Renal cortical epithelial cell (primary cell): ENCODE data around the gene ANKRD6. TPM values are rescaled to one million over a fixed set of nuclear protein-coding genes. Genes with fewer than 3 reads are reported as not detected.

Source experiments
- DNase-seq: peaks from one replicate; pipeline ENCODE4 v3.0.0-alpha.2; 2011; ENCODE audit warnings: low read depth
- total RNA-seq: library from RNA; depleted of rRNA; stranded (reverse); fragments of >200 nt; gene quantifications from 2 replicates; pipeline ENCODE4 v1.2.3, GENCODE V29; 2014

Gene ANKRD6
- total RNA-seq, 1 donor from 2014 or later = 13.4 TPM

DNA sequence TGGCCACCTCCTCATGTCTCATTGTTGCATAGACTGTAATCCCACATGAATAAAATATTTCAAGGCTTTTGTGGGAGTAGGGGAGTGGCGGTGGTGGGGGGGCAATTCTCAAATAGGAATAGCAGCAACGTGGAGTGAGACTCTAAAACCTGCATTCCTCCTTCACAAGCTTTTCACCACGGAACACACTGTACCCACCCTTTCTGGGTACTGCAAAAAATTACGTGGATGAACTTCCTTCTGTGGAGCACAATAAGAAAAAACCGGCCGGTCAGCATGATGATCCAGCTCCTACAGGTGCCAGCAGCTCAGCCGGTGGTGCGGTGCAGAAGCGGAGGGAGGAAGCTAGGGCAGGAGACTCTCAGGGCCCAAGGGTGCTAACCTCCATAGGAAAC is 19.9 kb upstream of the ANKRD6 start:
- no peak for DNase-seq

DNA sequence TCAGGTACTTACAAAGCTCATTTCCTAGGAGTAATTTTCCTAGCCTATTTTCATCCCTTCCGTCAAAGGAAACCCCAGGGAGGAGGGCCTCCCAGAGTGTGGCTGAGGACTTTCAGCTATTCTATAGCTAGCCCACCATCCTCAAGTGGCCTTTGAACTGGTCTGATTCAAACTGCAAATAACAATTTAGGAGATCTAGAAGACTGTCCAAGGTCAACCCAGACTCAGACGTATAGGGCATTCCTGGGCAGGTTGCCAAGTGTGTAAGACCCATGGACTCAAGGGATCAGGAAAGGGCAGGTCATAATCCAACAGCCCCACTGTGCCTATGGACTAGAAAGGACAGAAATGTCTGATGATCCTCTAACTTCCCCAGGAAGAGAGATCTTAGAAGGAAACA is 18.7 kb upstream of the ANKRD6 start:
- DNase-seq = no peak

DNA sequence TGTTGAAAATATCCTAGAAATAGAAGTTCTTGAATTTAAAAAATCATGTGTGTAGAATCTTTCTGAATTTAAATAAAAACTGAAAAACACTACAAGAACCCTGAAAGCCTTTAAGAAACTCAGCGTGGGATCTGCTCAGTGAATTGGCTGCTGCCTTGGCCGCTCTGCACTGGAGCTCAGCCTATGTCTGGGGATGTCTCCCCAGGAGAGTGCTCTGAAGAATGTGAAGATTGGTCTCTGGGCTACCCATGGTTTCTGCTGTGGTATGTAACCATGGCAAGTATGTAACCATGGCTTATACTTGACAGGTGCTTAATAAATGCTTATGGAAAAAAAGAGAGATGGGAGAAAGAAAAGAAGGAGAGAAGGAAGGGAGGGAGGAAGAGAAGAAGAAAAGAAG is 17.8 kb upstream of the ANKRD6 start:
- no peak for DNase-seq

DNA sequence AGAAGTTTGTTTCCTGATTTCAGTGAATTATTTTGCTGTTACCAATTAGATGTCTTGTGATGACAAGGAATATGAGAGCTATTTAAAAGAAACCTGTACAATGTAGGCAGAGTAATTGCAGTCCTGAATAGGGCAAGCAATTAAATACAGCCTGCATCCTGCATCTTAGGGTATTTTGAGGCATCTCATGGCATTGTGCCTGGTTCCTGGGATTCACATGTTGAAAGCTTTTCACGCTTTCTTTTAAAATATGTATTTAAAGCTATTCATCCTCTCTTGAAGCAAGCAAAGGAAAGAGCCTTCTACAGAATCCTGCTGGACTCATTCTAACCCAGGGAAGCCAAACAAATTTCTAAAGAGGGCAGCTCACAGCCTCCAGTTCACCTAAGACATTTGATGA is 16.2 kb upstream of the ANKRD6 start:
- DNase-seq = no peak

DNA sequence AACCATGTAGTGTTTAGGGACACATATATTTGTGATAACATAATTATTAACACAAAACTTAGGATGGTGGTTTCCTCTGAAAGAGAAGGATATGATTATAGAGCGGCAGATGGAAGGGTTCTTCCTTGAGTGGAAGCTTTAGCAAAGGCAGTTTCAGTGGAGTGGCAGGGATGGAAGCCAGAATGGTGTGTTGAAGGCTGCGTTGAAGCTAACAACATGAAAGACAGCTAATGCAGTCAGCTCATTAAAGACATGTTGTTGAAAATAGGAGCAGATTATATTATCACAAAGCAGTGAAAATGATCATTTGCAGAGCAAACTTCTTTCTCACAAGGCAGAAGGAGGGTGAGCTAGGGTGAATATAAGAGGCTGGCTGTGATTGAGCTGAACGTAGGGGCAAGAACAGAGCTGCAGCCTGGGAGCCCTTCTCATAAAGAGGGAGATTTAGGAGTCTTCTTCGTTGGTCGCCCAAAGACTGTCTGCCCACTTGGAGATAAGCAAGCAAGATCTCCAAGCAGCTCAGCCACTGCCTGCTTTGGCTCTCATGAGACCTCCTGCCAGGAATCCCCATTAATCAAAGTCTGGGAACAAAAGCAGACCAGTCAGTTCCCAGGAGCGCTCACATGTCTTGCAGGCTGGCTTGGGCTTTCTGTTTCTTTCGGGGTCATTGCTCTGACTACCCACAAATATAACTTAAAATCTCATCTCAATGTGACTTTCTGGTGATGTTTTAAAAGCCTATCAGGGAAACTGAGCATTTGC is 2.6 kb upstream of the ANKRD6 start:
- peak; percentile 70 for DNase-seq

DNA sequence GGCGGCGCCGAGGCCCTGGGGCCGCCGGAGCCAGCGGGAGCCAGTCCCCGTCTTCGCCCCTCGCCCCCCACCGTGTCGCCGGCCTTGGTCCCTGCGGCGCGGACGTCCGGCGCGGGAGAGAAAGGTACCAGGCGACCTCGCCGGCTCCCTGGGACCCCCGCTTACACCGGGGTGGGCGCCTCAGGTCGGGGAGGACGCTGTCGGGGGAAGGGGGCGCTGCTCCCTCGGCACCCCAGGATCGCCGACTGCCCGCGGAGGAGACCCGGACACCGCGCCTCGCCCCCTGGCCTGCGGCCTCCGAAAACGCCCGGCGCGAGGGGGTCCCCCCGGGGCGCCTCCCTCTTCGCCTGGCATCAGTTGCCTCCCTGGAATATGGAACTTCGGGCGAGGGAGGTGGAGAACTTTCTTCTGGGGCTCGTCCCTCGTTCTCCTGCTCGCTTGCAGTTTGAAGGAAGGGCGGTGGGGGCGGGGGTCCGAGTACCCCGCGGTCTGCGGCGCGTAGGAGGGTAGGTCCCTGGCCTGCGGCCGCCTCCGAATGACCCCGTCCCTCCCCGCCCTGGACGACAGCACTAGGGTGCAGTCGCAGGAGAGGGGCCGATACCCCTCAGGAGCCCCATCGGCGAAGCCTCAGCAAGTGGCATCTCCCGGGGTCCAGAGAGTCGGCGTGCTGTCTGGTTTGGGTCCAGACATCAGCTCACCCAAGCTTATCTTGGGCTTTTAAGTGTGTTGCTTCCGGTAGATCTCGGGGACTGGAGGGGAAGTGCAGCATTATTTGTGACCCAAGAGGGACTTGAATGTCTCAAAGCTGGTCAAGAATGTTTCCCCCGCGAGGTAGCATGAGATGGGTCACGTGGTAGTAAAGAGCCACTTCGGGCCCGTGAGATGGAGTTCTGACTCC is 549 bp downstream of the ANKRD6 start:
- peak; percentile 25 for DNase-seq

DNA sequence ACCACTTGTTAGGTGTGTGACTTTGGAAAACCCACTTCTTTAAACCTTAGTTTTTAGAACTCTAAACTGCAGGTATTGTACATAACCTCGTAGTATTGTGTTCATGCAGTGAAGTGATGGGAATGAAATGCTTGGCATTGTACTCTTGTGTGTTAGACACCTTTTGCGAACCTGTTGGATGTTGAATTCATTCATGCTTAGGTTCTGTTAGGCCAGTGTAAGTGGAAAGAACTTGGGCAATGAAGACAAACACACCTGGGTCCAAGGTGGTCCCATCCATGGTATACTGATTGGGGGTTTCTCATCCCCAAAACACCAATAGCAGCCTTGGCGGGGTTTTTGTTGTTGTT is 1.2 kb downstream of the ANKRD6 start:
- DNase-seq = no peak

DNA sequence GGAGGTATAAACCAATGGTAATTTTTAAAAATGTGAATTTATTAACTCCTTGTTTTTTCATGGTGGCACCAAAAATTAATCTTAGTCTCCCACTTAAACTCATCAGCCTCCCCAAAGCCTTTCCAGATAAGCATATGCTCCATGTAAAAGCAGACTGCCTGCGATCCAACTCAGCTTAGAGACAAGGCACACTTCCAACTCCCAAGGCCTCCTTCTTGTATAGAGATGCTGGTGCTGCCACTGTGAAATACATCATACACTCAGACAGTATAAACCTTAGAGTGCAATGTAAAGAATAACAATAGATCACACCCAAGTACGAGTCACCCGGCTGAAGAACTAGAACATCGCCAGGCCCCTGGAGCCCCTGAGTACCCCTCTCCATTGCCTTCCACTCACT is 2.0 kb downstream of the ANKRD6 start:
- no peak for DNase-seq

DNA sequence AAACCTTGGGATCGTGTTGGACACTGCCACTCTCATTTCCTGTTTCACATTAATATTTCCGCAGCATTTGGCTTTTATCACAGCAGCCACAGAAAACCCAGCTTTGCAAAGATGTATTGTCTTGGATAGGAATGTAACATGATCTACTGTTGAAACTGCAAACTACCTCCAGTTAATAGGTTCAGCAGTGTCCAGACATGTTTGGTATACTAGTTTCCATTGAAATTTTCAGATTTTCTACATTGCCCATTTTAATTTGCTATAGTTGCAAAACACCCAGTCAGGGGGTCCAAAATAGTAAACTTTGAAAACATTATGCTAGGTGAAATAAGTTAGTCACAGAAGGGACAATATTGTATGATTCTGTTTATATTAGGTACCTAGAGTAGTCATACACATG is 3.3 kb downstream of the ANKRD6 start:
- no peak for DNase-seq

DNA sequence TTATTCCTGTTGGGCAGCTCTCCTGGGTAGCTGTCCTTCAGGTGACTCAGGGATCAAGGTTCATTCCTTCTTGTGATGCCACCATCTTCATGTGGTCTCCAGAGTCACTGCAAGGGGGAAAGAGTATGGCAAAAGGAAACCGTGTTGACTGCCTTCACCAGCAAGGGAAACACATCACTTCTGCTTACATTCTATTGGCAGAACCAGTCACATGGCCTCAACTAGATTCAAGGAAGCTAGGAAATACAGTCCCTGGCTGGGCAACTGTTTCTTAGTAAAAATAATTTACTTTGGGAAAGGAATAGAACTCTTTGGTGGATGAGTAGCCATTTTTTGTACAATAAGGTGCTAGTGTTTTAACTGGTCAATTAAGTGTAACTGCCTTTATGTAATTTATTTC is 5.3 kb downstream of the ANKRD6 start:
- peak; percentile 22 for DNase-seq

DNA sequence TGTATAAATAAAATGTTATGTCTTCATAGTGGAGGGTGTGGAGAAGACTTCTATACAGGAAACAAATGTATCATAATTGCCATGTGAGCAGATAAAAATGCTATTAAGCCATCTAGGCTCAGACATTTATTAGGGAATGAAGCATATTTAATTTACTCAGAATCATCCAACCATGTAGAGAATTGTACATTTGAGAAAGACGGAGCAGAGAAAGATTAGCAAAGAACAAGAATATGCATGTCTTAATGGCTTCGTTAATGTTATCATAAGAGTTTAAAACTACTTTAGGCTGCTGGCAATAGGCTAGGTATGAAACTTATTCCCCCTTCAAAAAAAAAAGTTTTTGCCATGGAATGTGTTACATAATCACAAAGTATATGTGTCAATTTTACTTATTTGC is 6.1 kb downstream of the ANKRD6 start:
- no peak for DNase-seq

DNA sequence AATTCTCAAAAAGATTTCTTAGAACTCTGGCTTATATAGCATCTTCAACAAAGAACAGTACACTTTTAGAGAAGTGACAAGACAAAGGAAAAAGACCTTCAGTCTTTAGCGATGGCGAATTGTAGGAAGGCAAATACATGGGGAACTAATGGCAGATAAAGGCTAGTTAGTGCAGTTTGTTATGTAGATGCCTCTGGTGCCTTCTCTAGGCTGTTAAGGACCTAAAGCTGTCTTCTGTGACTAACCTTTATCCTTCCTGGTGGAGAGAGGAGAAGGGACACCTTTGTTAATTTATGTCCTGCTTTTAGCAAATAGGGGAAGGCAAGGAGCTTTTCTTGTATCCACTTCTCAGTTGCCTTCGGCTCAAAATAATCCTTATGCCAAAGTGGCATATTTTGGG is 7.2 kb downstream of the ANKRD6 start:
- no peak for DNase-seq

DNA sequence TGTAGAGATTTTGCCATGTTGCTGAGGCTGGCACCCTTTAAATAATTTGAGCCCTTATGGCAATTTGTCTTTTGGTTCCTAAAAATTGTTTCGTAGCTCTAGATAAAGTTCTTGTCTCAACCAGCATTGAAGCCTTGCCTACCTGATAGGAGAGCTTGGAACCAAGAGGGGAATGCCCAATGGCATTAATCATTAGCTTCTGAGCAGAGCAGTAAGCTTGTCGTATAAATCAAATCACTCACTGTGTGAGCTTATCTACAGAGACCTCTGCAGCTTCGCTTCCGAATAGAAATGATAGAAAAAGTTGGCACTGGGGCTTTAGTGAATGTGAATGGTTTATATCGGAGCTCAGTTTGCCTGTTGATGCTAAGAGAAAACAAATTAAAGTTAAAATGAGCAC is 10.7 kb downstream of the ANKRD6 start:
- peak; percentile 81 for DNase-seq

DNA sequence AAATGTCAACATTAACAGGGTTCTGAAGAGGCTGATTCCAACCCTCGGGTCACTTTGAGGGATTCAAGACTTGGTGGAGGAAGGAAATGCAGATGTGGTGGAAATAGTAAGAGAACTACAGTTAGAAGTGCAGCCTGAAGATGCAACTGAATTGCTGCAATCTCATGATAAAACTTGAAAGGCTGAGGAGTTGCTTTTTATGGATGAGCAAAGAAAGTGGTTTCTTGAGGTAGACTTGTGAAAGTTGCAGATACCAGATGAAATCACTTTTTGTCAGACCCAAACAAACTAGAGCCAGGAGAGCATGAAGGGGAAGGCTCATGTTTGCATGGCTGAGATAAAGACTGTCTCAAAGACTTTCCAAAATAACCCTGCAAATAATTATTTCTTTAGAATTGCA is 16.2 kb downstream of the ANKRD6 start:
- DNase-seq = no peak

DNA sequence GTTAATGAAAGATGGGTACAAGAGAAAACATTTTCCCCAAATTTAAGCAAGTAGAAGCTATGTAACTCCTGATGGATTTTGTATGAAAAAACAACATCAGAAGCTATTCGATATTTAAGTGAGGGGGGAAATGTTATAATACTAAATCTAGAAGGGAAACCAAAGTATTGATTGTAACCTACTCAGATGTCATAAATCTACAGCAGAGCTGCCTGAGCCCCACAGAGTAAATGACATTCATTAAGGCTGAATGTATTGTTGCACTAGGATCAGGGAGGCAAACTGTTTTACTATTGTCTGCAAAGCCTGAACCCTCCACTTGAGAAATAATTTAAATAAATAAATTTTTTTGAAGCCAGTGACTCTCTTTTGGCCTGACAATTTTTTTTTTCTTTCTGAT is 19.3 kb downstream of the ANKRD6 start:
- no peak for DNase-seq

DNA sequence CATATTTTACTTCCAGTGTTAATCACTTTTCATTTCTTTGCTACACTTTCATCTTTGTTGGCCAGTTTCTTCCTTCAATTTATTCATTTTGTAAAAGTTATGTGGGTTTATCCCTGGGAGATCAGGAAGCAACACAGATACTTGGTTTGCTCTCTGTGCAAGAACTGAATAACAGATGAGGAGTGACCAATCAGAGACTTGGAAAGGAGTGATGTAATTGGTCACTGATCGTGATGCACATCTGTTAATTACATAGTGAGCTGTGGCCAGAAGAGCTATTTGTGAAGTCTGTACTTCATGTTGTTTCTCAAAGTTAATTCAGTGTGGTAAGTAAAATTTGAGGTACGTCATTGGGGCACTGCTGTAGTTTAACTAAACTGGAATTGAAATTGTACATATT is 21.3 kb downstream of the ANKRD6 start:
- DNase-seq = no peak

DNA sequence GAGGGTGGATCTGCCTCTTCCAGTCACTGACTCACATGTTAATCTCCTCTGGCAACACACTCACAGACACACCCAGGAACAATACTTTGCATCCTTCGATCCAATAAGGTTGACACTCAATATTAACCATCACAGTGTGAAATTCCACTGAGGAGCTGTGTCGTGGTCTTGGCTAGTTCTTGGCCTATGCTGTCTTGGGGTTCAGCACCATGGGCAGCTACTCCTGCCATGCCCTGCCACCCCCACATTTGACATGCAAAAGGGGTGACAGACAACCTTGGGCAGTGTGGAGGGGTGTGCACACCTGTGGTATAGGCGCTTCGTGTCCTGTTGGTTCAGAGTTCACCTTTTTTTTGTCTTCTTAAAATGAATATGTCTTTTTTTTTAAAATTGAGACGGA is 25.8 kb downstream of the ANKRD6 start:
- no peak for DNase-seq

DNA sequence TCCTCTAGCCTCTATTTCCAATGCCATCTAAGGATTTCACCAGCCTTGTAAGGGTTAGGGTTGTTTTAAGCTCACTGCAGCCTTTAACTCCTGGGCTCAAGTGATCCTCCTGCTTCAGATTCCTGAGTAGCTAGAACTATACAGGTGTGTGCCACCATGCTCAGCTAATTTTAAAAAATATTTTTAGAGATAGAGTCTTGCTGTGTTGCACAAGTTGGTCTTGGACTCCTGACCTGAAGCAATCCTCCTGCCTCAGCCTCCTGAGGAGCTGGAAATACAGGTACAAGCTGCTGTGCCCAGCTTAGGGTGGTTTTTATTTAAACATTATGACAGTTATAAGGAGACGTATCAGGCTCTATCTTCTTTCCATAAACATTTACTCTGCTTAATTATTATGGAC is 26.5 kb downstream of the ANKRD6 start:
- DNase-seq = no peak

DNA sequence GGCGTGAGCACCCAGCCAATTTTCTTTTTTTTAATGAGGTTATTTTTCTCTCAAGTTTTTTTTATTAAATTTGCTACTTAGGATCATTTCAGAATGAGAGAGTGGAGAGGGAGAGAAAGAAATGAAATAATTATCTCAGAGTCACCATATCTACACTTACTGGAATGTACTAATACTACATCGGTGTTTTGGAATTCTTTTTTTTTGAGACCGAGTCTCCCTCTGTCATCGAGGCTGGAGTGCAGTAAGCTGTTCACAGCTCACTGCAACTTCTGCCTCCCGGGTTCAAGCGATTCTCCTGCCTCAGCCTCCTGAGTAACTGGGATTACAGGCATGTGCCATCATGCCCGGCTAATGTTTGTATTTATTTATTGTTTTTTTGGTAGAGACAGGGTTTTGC is 27.8 kb downstream of the ANKRD6 start:
- DNase-seq = no peak

DNA sequence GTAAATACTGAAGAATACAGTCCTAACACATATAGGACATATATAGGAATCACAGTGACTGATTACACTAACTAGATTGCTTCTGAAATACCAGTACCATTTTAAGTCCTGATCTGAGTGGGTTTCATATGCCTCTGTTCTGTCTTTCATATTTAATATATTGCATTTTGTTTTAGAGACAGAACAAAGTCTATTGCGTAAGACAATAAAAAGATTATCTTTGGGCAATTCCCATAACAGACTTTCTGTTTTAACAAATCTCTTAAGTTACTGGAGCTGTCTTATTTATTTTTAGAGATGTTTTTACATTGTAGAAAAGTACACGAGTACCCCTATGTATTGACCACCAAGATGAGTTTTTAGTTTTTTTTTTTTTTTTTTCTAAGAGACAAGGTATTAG is 29.6 kb downstream of the ANKRD6 start:
- no peak for DNase-seq

DNA sequence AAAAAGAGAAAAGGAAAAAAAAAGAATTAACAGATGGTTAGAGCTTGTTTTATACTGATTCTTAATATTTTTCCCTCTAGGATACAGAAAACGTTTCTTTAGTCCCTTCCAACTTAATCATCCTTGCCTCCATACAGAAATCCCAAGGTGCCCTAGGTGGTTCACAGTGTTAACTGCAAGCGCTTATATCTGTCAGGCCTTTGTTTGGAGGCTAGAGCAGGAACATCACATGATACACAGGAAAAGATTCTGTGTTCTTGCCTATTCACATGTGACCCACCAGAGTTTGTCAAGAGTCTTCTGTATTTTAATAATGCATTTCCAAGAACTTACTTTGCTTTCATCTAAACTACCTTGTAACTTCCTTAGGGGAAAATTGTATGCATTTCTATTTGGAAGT is 31.3 kb downstream of the ANKRD6 start:
- DNase-seq = no peak

DNA sequence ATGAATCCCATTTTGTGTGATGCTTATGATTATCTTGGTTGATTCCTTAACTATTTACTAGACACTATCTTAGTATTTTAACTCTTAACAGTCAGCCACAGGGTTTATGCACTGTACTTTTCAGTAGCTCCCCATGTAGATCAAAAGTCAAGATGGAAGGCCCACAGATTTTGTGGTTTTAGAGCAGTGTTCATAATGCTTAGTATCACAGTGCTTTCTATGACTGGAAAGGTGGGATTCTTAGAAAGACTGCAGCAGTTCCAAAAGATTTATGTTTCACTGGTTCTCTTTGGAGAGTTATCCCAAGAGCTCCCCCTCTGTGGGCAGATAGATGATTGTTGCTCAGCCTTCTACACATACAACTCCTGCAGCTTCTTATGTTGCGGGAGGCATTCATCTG is 34.5 kb downstream of the ANKRD6 start:
- DNase-seq = no peak

DNA sequence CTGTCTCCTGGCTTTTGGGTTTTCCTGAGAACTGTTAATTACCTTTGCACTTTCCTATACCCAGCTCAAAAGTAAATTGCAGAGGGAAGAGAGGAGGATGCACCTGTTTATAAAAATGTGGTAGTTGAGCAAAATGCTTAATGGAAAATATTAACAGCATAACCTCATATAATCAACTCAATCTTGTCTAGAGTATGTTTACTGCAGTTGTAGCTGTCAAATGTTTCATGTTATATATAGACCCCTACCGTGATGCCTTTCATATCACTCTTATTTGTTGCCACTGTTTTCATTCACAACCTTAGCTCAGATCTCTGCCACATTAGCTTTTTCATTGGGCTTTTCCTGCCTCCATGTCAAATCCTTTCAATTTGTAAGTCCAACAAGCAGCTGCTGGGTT is 36.0 kb downstream of the ANKRD6 start:
- no peak for DNase-seq
